Heart right ventricle (tissue), 16 donors: ENCODE data around the gene CTSL. TPM values are rescaled to one million over a fixed set of nuclear protein-coding genes. Genes with fewer than 3 reads are reported as not detected.

Source experiments
- ATAC-seq, 8 donors: fragments of 200-7000 bp; cut with Tn5 transposase; one replicate each; pipeline ENCODE4 v1.9.1; 2020; ENCODE audit warnings: mild to moderate bottlenecking in 8 of 8, moderate library complexity in 8 of 8, moderate number of reproducible peaks in 1 of 8
- DNase-seq, 2 donors: peaks; one replicate each; pipeline ENCODE4 v3.0.0-alpha.2; 2020
- H3K27ac ChIP-seq, 10 donors: fragments of 200-600 bp; sonication (generic) in 2 of 10; one replicate each; pipeline versions ENCODE4 v1.5.0 to v1.8.0; 2020 to 2022; ENCODE audit warnings: mild to moderate bottlenecking in 3 of 10
- H3K27me3 ChIP-seq, 7 donors: fragments of 200-600 bp; one replicate each; pipeline ENCODE4 v1.8.0; 2021 to 2022; ENCODE audit warnings: mild to moderate bottlenecking in 2 of 7
- H3K36me3 ChIP-seq, 9 donors: fragments of 200-600 bp; sonication (generic) in 1 of 9; one replicate each; pipeline versions ENCODE4 v1.5.0 to v1.8.0; 2020 to 2022; ENCODE audit warnings: mild to moderate bottlenecking in 2 of 9
- H3K4me1 ChIP-seq, 9 donors: fragments of 200-600 bp; sonication (generic) in 1 of 9; one replicate each; pipeline versions ENCODE4 v1.5.0 to v1.8.0; 2020 to 2022; ENCODE audit warnings: mild to moderate bottlenecking in 4 of 9
- H3K4me3 ChIP-seq, 10 donors: fragments of 200-600 bp; sonication (generic) in 2 of 10; one replicate each; pipeline versions ENCODE4 v1.5.0 to v1.8.0; 2020 to 2022; ENCODE audit warnings: mild to moderate bottlenecking in 7 of 10, moderate library complexity in 2 of 10
- H3K9me3 ChIP-seq, 11 donors: fragments of 200-600 bp in 10 of 11; sonication (generic) in 2 of 11; one replicate each; pipeline versions ENCODE4 v1.5.0 to v1.8.0; 2013 to 2022; ENCODE audit warnings: mild to moderate bottlenecking in 2 of 11, control low read depth in 1 of 11, moderate library complexity in 1 of 11
- CTCF ChIP-seq, 9 donors: fragments of 200-600 bp; sonication (generic) in 2 of 9; IDR thresholded peaks; one replicate each; pipeline versions ENCODE4 v1.5.0 to v1.8.0; 2021 to 2022; ENCODE audit warnings: antibody characterized with exemption in 9 of 9, mild to moderate bottlenecking in 5 of 9, moderate library complexity in 1 of 9
- WGBS, 2 donors: extraction: QIAGEN DNeasy Blood & Tissue Kit; methylation state at CpG; one replicate each; pipeline ENCODE4 v1.1.7; 2013; ENCODE audit warnings: inconsistent platforms in 1 of 2; 5-methylcytosine and 5-hydroxymethylcytosine counted together
- intact Hi-C, 10 donors: fragments of 100-400 bp; cut with DNase I; formaldehyde crosslinking; loops; one replicate each; pipeline versions ENCODE4 v1.11.1 to v1.14.2; 2022
- polyA plus RNA-seq, 2 donors: library from polyadenylated mRNA; stranded (reverse); fragments of 200-250 nt; gene quantifications; one replicate each; pipeline ENCODE4 v1.2.3, GENCODE V29; 2013
- total RNA-seq, 10 donors: library from RNA; stranded (reverse); fragmentation: NEBNext Ultra II Directional in 3 of 10; extraction: Animal tissue kit (Norgen Biotek cat#: 25700) in 3 of 10; gene quantifications; one replicate each; pipeline versions ENCODE4 v1.2.1 to v1.2.4, GENCODE V29; 2021 to 2023
- donor health status: Arrhythmogenic right ventricular cardiomyopathy.
- donor health status: ischemic (EF 13 %, LVEDD 7.1; RV severe dilation, severe dysfunction).
- donor health status: healthy with polysubstance abuse.
- donor health status: DM: no; HTN: yes; CAD: no.
- donor health status: DM: no; HTN: no; CAD: no.
- donor health status: ischemic (EF 25% LVEDD 6.9; RV normal size, moderate dysfunction).
- donor health status: ischemic (EF 25% LVEDD 5.7; RV mildly dilated, moderate dysfunction).
- donor health status: healthy.
- donor health status: DM: yes; HTN: yes; CAD: no.
- donor health status: Ischemic cardiomyopathy.
- donor health status: ischemic (EF 35%, LVEDD 5.7; RV mildly dilated, moderate dysfunction).
- donor health status: nonischemic (EF 11% LVEDD 7.7; RV severe dilation, severe dysfunction).
- donor health status: DM: yes; HTN: yes; CAD: no.
- donor health status: PGD.
- donor health status: ischemic (EF 29% LVEDD 5.4; RV normal size, mild dysfunction).
- donor health status: nonischemic (EF 23%, LVEDD 6.1; RV moderate dilation, normal function).

The CTSL gene
- total and polyA plus RNA-seq, 12 donors: 75.8 to 189 (median 134) TPM

- Histone ChIP-seq H3K4me1 (peaks cover 0 to 27% (median 0%) of the 10 kb centered on the region in 9 donors), H3K27ac (peak overlapping the region in 3 of 10 donors; percentile 1 to 79 (median 7)), H3K27me3 (no peaks in the 10 kb centered on the region), H3K9me3 (peaks cover 0 to 7% (median 0%) of the 10 kb centered on the region in 11 donors), H3K4me3 (no peak overlapping the region), H3K36me3 (peaks cover 0 to 14% (median 0%) of the 10 kb centered on the region in 9 donors)
- WGBS, 2 donors: 66 to 70% methylated on average over 14 of the region's 14 CpGs
- TF ChIP-seq CTCF (IDR thresholded peaks at IDR 0.05): no peak
- ATAC-seq (peak; percentile 53 to 79 (median 72)), DNase-seq (no peak)
- intact Hi-C loops: loop anchor here in 7 of 10 donors (2.0 to 10.0 kb wide), 3 partner anchors 127 to 889 kb away; no protein-coding TSS in a partner anchor
These were observed 39.9 kb upstream of the CTSL start for GRCh38 chr9:87685871-87686519.

GRCh38 chr9:87686520-87687090 is 39.3 kb upstream of the CTSL start:
- Histone ChIP-seq H3K4me3 (no peak overlapping the region), H3K27me3 (no peaks in the 10 kb centered on the region), H3K4me1 (peaks cover 0 to 27% (median 0%) of the 10 kb centered on the region in 9 donors), H3K9me3 (peaks cover 0 to 7% (median 0%) of the 10 kb centered on the region in 11 donors), H3K27ac (peak overlapping the region in 2 of 10 donors; percentile 7 to 79), H3K36me3 (peaks cover 0 to 11% (median 0%) of the 10 kb centered on the region in 9 donors)
- ATAC-seq: peak in 2 of 8 donors; percentile 8 to 16
- intact Hi-C loops: loop anchor here in 5 of 10 donors (2.0 to 10.0 kb wide), 3 partner anchors 126 to 888 kb away; no protein-coding TSS in a partner anchor
- 95 to 97% methylated on average over 14 of the region's 14 CpGs for WGBS, 2 donors
- DNase-seq: no peak
- TF ChIP-seq CTCF (IDR thresholded peaks at IDR 0.05): no peak

GRCh38 chr9:87687207-87687606 is 38.7 kb upstream of the CTSL start:
- H3K4me3 ChIP-seq: no peak overlapping the region
- ATAC-seq (no peak), DNase-seq (no peak)
- intact Hi-C loops: loop anchor here in 5 of 10 donors (2.0 to 10.0 kb wide), 3 partner anchors 126 to 888 kb away; no protein-coding TSS in a partner anchor
- no peaks in the 10 kb centered on the region for H3K27me3 ChIP-seq
- H3K4me1 ChIP-seq: peaks cover 0 to 27% (median 0%) of the 10 kb centered on the region in 9 donors
- TF ChIP-seq CTCF (IDR thresholded peaks at IDR 0.05): no peak
- no peak overlapping the region for H3K27ac ChIP-seq
- 87 to 92% methylated on average over 4 of the region's 4 CpGs for WGBS, 2 donors
- H3K9me3 ChIP-seq: peaks cover 0 to 13% (median 0%) of the 10 kb centered on the region in 11 donors
- H3K36me3 ChIP-seq: peaks cover 0 to 5% (median 0%) of the 10 kb centered on the region in 9 donors

GRCh38 chr9:87694236-87694755 is 31.6 kb upstream of the CTSL start:
- ATAC-seq: no peak
- Histone ChIP-seq H3K27ac (no peak overlapping the region), H3K9me3 (peaks cover 0 to 31% (median 0%) of the 10 kb centered on the region in 11 donors), H3K36me3 (peaks cover 0 to 21% (median 0%) of the 10 kb centered on the region in 9 donors), H3K27me3 (no peaks in the 10 kb centered on the region), H3K4me1 (no peaks in the 10 kb centered on the region), H3K4me3 (no peak overlapping the region)
- no peak for TF ChIP-seq CTCF (IDR thresholded peaks at IDR 0.05)
- 95 to 98% methylated on average over 3 of the region's 3 CpGs for WGBS, 2 donors
- intact Hi-C loops: no loop called here
- DNase-seq: no peak
